Measurements from ENCODE around the gene LAGE3. TPM values are rescaled to one million over a fixed set of nuclear protein-coding genes. Genes with fewer than 3 reads are reported as not detected.

Gene LAGE3
- 14.0 and 24.5 TPM in 2 replicates for total RNA-seq

DNA sequence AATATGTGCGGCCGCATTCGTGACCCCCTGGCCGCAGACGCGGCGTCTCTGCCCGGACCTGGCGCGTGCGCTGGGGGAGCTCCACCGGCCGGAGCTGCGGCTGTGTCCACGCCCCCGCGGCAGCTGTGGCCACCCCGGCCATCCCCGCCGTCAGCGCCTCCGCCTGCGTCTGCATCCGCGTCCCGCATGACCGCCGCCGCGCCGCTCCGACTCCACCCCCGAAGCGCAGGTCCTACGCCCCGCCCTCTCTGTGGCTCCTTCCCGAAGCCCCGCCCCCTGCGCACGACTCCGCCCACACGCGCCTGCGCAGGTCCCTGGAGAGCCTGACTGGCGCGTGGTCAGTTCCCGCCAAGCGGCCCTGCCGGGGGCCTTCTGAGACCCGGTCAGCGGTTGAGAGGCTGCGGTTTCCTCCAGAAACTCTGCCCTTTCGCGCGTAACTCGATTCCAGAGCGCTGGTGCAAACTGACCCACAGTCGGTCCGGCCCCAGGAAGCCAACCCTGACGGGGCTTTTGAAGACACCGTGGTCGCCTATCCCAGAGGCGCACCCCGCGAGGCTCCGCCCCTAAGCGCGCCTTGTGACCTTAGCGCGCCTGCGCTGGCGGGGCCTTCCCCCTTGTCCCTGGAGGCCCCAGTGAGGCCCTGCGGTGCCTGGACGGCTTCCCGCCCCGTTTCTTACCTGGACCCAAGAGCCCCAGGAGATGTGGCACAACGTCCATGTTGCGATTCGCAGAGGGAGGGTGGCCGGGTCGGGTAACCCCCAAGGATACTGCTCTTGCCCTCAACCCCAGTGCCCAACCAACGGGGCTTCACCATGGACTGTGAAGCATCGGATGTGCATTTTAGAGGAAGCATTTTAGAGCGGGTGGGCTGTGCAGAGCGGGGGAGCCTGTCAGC, at the start of gene LAGE3:
TSS of gene LAGE3 (minus strand) at position 554 of the 895 bp plus-strand sequence. CDS start at position 188, 366 bp downstream.
- DNase-seq (ENCODE audit: low read depth), result peak; percentile 47

GRCh38 chrX:154526901-154527675, 48.0 kb upstream of the LAGE3 start:
- peak; percentile 68 for DNase-seq (ENCODE audit: low read depth)

DNA sequence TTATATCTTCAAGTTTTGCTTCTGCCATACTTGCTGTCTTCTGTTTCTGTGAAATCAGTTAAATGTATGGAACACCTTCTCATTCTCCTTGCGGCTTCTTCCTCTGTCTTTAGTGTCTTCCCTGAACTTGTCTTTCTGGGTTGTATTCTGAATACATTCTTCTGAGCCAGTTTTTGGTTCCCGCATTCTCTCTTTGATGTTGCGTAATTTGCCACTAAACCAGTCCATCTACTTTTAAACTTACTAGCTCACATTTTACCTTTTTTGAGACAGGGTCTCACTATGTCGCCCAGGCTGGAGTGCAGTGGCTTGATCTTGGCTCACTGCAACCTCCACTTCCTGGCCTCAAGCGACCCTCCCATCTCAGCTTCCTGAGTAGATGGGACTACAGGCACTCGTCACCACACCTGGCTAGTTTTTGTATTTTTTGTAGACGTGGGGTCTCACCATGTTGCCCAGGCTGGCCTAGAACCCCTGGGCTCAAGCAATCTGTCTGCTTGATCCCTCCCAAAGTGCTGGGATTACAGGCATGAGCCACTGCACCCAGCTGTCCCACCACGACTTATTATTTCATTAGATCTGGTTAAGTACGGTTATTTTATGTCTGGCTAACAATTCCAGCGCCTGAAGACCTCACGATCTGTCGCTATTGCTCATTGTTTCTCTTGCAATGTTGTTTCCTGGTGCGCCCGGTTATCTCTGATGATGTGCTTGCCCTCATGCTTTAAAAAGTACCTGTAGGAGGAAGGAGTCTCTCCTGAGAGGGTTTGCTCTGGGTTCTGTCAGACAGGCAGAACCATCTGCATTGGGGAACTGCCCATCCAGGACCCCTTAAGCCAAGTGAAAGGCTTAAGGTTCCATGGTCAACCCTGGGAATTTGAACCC, 46.8 kb upstream of the LAGE3 start:
- DNase-seq (ENCODE audit: low read depth), result no peak

- no peak for DNase-seq (ENCODE audit: low read depth)
These were observed 40.3 kb upstream of the LAGE3 start for GRCh38 chrX:154519389-154519788.

- no peak for DNase-seq (ENCODE audit: low read depth)
These were observed 38.2 kb upstream of the LAGE3 start for GRCh38 chrX:154517101-154517781.

GRCh38 chrX:154516656-154517100, 37.6 kb upstream of the LAGE3 start:
- DNase-seq (ENCODE audit: low read depth), result peak; percentile 63

- DNase-seq (ENCODE audit: low read depth), result peak; percentile 57
These were observed 37.0 kb upstream of the LAGE3 start, which contains the start of gene FAM3A for GRCh38 chrX:154515966-154516655. TSS of gene FAM3A (minus strand) at chrX:154516232. CDS start at chrX:154515772, 460 bp downstream.

- DNase-seq (ENCODE audit: low read depth), result no peak
These were observed 36.2 kb upstream of the LAGE3 start for GRCh38 chrX:154515090-154515965.

GRCh38 chrX:154513716-154514115, 34.6 kb upstream of the LAGE3 start:
- no peak for DNase-seq (ENCODE audit: low read depth)

DNA sequence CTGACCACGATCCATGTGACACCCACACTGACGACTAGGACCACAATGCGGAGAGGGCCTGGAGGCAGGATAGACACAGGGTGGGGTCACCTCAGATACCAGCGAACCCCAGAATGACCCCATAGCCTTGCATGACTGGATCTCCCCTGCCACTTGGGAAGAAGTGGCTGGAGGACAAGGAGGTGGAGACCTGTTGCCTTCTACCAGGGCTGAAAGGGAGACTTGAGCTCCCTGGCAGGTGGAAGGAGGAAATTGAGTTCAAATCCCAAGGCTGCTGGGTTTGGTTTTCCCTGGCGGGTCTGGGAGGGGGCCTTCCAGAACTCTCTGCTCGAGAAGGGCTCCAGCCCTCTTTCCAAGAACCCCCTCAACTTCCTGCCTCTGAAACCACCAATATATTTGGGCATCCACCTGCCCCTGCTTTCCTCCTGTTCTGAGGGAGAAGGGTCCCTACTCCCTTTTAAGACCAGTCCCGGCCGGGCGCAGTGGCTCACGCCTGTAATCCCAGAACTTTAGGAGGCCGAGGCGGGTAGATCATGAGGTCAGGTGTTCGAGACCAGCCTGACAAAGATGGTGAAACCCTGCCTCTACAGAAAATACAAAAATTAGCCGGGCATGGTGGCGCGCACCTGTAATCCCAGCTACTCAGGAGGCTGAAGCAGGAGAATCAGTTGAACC, 33.9 kb upstream of the LAGE3 start:
- no peak for DNase-seq (ENCODE audit: low read depth)

DNA sequence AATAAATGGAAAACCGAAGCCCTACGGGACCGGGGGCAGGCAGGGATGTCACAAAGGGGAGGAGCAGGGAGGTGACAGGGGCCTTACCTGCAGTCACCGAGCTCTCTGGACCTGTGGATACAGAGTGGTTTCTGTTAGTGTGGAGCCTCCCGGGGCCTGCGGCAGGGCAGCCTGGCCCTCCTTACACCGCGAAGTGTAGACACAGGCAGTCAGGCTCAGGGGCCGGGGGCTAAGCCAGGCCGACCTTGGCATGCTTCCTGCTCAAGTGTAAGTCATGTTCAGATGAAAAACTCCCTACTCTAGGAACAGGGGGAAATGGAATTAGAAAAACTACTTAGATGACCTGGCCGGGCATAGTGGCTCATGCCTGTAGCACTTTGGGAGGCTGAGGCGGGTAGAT, 32.7 kb upstream of the LAGE3 start:
- DNase-seq (ENCODE audit: low read depth), result no peak

DNA sequence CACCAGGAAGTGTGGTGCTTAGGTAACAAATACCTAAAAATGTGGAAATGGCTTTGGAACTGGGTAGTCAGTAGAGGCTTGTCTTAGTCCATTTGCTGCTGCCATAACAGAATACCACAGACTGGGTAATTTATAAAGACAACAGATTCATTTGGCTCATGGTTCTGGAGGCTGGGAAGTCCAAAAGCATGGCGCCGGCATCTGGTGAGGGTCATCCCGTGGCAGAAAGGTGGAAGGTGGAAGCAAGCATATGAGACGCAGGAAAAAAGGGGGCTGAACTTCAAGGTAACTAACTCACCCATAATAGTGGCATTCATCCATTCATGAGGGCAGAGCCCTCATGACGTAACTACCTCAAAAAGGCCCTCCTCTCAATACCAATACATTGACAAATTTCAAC, 30.4 kb upstream of the LAGE3 start:
- DNase-seq (ENCODE audit: low read depth), result no peak

DNA sequence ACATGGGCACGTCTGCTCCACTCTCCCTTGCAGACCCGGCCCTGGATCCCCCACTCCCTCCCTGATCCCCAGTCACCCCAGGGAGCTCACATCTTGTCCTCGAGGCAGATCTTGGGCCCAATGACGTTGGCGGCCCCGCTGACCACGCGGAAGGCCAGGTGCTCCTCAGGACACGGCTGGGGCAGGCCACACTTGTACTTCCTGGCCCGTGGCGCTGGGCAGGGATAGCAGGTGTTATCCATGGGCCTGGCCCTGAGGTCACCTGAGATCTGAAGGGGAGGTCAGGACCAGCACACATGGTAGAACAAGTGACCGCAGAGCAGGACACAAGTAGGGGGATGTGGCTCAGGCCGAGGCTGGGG, 29.3 kb upstream of the LAGE3 start:
- DNase-seq (ENCODE audit: low read depth), result no peak

GRCh38 chrX:154507673-154508383, 28.7 kb upstream of the LAGE3 start:
- DNase-seq (ENCODE audit: low read depth), result no peak

- DNase-seq (ENCODE audit: low read depth), result no peak
These were observed 27.6 kb upstream of the LAGE3 start for GRCh38 chrX:154506483-154507332.

DNA sequence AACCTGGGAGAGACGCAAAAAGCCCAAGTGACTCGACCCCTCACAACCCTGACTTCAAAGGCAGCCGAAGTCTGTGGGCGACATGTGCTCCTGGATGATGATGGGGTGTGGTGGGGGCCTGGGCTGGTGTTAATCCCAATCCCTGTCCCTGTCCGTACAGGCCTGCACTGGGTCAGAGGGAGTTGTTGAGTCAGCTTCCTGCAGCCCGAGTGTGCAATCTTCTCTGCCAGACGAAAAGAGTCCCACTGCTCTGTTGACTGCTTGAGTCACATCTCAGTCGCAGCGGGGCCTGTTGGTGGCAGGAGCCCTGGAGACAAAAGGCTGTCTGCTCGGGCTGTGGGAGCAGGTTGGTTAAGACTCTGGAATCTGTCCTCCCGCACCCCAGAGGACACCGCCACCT, 26.7 kb upstream of the LAGE3 start:
- DNase-seq (ENCODE audit: low read depth), result no peak

- no peak for DNase-seq (ENCODE audit: low read depth)
These were observed 23.9 kb upstream of the LAGE3 start for GRCh38 chrX:154502989-154503388.
